ENCODE results near the gene TXNRD2.
A peak's percentile ranks its signal among the peaks of the same experiment; 100 is the strongest.

Gene TXNRD2

DNA sequence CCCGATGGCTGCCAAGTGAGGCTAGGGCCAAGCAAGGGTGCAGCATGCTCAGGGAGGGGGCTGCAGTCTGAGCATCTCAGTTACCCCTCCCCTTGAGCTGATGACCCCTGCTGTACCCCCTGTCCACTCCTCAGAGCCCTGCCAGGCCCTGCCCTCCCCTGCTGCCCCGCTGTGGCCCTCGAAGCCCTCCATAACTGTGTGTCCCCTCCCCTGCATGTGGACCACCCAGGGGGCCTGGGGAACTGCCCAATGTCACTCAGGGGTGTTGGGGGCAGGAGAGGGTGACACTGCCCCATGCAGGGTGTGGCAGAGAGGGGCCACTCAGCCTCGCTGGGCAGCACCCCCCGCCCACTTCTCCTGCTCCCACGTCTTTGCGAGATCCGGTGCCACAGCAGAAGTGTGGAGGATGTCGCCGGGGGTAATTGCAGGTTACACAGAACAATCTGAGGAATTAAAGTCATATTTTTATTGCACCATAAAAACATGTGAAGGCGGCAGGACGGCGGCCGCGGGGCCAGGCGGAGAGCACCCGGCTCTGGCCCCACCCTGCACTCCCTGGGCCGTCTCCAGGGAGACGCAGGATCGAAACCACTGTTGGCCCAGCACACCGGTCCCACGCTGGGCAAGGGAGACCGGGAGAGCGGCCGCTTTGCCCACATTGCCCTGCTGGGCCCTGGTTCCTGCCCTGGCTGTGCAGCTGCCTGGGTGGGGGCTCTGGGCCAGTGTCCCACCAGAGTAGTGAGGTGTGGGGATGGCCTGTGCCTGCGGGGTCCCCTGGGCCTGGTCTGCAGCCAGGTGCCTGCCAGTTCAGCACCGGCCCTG lies 68.3 kb downstream of the TXNRD2 start:
- H3K9ac ChIP-seq (ENCODE audit: low read length): no peak overlapping the region
- no peaks in the 10 kb centered on the region for H3K27me3 ChIP-seq (ENCODE audit: control insufficient read depth, insufficient read depth, low read length)
- H3K27ac ChIP-seq (ENCODE audit: low read depth, low read length): 0 out of 2 replicates have a peak overlapping the region, but pooled peaks have one; percentile 39
- H3K4me1 ChIP-seq (ENCODE audit: control insufficient read depth, insufficient read depth, low read length): peaks cover 3% of the 10 kb centered on the region; the same call in 1 of the 2 replicates
- no peaks in the 10 kb centered on the region for H3K9me3 ChIP-seq (ENCODE audit: control insufficient read depth, insufficient read depth, low read depth, low read length)
- no peak overlapping the region for H3K4me3 ChIP-seq (ENCODE audit: low read depth, low read length)
- peaks cover 1% of the 10 kb centered on the region; the same call in 1 of the 2 replicates for H3K36me3 ChIP-seq (ENCODE audit: control insufficient read depth, insufficient read depth, low read length)

DNA sequence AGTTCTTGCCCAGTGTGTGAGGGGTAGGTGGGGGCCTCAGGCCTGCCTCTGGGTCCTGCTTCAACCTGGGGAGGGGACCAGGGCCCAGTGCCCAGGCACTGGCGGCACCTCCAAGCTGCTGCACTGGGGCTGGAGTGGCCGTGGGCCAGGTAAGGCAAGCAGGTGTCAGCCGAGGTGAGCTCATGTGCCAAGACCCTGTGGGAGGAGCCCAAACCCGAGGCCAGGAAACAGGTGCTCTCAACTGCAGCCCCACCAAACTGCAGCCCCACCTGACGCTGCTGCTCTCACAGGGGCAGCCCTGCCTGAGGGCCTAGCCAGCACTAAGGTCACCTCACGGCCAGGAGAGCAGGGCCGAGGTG lies 68.9 kb downstream of the TXNRD2 start:
- no peaks in the 10 kb centered on the region for H3K9me3 ChIP-seq (ENCODE audit: control insufficient read depth, insufficient read depth, low read depth, low read length)
- H3K4me1 ChIP-seq (ENCODE audit: control insufficient read depth, insufficient read depth, low read length): 0 out of 2 replicates have a peak, but pooled peaks cover 3% of the 10 kb centered on the region
- no peak overlapping the region for H3K4me3 ChIP-seq (ENCODE audit: low read depth, low read length)
- no peak overlapping the region for H3K9ac ChIP-seq (ENCODE audit: low read length)
- no peaks in the 10 kb centered on the region for H3K36me3 ChIP-seq (ENCODE audit: control insufficient read depth, insufficient read depth, low read length)
- no peaks in the 10 kb centered on the region for H3K27me3 ChIP-seq (ENCODE audit: control insufficient read depth, insufficient read depth, low read length)
- H3K27ac ChIP-seq (ENCODE audit: low read depth, low read length): no peak overlapping the region

DNA sequence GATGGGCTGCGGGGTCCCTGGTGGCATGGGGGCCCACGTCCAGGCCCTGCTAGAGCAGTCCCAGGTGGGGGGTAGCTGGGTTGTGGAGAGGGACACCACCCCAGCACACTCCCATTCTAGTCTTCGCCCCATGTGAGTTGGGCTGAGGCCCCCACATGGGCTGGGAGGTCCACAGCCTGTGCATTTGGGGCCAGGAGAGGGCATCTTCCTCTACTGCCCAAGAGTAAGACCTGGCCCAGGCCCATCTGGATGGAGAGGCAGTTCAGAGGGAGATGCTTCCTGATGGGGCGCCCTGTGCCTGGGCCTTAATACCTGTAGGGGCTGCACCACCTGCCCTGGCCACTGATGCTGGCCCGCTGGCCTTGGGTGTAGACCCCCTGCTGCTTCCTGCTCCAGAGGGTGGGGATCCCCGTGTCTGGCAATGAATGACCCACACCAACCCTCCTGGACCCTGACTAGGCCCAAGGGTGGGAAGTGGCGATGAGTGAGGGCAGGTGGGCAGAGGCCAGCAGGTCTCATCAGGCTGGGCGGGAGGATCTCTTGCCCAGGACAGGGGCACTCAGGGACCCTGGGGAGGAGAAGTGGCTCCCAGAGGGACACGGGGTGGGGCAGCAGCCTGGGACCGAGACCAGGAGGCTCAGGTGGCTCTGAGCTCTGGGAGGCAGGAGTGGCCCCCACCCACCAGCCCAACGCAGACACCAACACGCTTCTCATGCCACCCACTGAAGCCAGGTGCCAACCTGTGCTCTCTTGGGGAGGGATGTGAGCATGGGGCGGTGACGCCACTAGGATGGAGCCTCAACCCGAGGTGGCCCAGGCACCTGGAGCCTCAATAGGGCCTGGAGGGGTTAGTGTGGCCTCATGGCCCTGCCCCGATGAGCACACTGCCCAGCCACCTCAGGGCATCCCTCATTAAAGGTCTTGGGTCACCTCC lies 69.5 kb downstream of the TXNRD2 start:
- no peaks in the 10 kb centered on the region for H3K36me3 ChIP-seq (ENCODE audit: control insufficient read depth, insufficient read depth, low read length)
- no peak overlapping the region for H3K4me3 ChIP-seq (ENCODE audit: low read depth, low read length)
- H3K4me1 ChIP-seq (ENCODE audit: control insufficient read depth, insufficient read depth, low read length): 0 out of 2 replicates have a peak, but pooled peaks cover 3% of the 10 kb centered on the region
- no peak overlapping the region; the same call in 1 of the 2 replicates for H3K27ac ChIP-seq (ENCODE audit: low read depth, low read length)
- no peaks in the 10 kb centered on the region for H3K27me3 ChIP-seq (ENCODE audit: control insufficient read depth, insufficient read depth, low read length)
- H3K9me3 ChIP-seq (ENCODE audit: control insufficient read depth, insufficient read depth, low read depth, low read length): no peaks in the 10 kb centered on the region
- no peak overlapping the region for H3K9ac ChIP-seq (ENCODE audit: low read length)

DNA sequence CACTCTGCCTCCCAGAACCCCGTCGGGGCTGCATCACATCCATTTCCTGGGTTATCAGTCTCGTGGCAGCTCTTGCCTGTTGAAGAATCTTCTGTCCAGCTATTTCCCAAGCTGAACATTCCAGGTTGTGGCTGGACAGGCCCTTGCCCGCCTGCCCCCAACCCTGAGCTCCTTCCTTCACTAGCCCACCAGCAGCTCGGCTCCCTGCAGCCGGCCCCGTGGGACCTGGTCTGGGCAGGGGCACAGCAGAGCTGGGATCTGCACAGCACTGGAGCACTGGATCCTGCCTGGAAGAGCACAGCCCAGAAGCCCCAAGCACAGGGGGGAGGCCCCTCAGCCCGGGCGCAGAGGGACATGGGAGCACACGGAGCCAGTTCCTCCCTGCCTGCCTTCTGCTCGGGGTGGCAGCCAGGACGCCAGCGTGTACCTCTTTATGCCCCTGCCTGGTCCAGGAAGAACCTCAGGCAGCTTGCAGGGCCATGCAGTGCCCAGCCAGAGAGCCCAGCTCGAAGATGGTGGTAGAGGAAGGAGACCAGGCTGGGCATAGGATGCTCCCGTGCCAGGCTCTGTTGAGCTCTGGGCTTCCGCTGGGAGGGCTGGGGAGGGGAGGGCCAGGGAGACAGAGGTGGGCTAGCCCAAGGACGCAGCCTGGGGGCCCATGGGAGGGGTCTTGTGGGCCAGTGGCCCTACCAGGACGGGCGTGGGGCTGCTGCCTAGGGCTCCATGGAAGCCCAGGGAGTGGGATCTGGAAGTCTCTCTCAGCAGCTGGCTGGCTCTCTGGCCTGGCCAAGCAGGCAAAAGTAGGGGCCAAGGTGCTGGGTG lies 70.4 kb downstream of the TXNRD2 start:
- Histone ChIP-seq H3K9ac (ENCODE audit: low read length) (no peak overlapping the region), H3K9me3 (ENCODE audit: control insufficient read depth, insufficient read depth, low read depth, low read length) (no peaks in the 10 kb centered on the region), H3K27ac (ENCODE audit: low read depth, low read length) (no peak overlapping the region; the same call in 1 of the 2 replicates), H3K36me3 (ENCODE audit: control insufficient read depth, insufficient read depth, low read length) (no peaks in the 10 kb centered on the region), H3K4me1 (ENCODE audit: control insufficient read depth, insufficient read depth, low read length) (0 out of 2 replicates have a peak, but pooled peaks cover 3% of the 10 kb centered on the region), H3K4me3 (ENCODE audit: low read depth, low read length) (no peak overlapping the region), H3K27me3 (ENCODE audit: control insufficient read depth, insufficient read depth, low read length) (no peaks in the 10 kb centered on the region)

DNA sequence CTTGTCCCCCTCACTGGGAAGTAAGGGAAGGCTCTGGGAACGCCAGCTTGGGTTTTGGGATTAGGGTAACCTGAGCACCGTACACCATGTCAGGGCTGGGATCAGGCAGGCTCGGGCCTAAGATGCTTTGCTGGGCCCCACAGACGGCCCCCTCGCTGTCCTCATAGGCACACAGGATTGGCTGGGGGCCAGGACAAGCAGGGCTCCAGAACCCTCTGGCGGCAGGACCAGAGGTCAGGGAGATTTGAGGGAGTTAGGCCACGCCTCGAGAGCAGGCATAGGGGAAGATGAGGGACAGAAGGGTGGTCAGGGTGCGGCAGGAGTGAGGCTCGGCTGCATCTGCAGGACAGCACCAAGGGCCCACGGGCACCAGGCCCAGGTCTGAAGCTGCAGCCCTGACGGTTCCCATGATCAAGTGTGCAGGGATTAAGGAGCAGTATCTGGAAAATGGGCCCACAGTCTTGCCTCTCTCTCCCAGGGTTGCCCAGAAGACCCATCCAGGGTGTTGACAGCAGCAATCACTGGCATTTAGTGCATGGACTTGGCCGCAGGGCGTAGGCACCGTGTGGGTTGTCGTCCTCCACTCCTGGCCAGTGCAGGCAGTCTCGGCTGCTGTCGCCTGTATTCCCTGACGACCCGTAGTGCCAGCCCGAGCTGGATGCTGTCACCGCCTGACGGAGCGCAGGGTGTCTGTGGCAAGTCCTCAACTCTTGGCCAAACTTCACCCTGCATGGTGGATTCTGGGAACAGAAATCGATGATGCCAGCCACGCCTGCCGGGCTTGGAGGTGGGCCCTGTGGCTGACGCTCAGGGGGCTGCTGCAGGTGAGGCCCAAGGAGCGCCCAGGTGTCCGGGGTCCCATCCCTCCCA lies 71.2 kb downstream of the TXNRD2 start:
- Histone ChIP-seq H3K27me3 (ENCODE audit: control insufficient read depth, insufficient read depth, low read length) (no peaks in the 10 kb centered on the region), H3K27ac (ENCODE audit: low read depth, low read length) (no peak overlapping the region)

DNA sequence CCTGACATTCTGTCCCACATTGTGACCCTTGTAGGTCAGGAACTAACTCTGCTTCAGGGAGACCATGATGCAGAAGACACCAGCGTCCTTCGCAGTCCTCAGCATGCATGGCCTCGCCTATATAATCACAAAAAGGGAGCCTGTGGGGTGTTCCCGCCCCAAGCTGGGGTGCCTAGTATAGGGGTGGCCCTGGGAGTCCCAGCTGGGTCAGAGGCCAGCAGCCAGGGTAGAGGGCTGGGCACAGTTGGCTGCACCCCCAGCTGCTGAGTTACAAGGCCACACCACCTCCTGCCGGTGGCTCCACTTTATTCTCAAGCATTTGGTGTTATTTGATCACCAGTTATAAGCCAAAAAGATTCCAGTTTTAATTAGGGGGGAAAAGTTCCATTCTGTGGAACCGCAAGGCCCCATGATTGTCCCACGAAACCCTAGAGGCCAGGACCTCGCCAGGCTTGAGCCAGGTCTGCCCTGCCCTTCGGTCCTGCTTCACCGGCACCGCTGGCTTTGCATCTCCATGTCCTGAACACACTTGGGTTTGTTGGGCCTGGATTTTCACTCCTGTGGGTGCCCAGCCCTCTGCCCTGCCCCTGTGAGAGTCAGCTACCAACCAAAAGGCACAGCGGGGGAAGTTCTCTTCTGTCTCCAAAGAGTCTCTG lies 72.0 kb downstream of the TXNRD2 start:
- Histone ChIP-seq H3K36me3 (ENCODE audit: control insufficient read depth, insufficient read depth, low read length) (no peaks in the 10 kb centered on the region), H3K27me3 (ENCODE audit: control insufficient read depth, insufficient read depth, low read length) (no peaks in the 10 kb centered on the region), H3K9me3 (ENCODE audit: control insufficient read depth, insufficient read depth, low read depth, low read length) (no peaks in the 10 kb centered on the region), H3K4me3 (ENCODE audit: low read depth, low read length) (no peak overlapping the region), H3K27ac (ENCODE audit: low read depth, low read length) (no peak overlapping the region), H3K9ac (ENCODE audit: low read length) (no peak overlapping the region), H3K4me1 (ENCODE audit: control insufficient read depth, insufficient read depth, low read length) (0 out of 2 replicates have a peak, but pooled peaks cover 3% of the 10 kb centered on the region)

More for the DNA sequence above, 71.2 kb downstream of the TXNRD2 start:
- Histone ChIP-seq H3K36me3 (ENCODE audit: control insufficient read depth, insufficient read depth, low read length) (no peaks in the 10 kb centered on the region), H3K9me3 (ENCODE audit: control insufficient read depth, insufficient read depth, low read depth, low read length) (no peaks in the 10 kb centered on the region), H3K9ac (ENCODE audit: low read length) (no peak overlapping the region), H3K4me1 (ENCODE audit: control insufficient read depth, insufficient read depth, low read length) (0 out of 2 replicates have a peak, but pooled peaks cover 3% of the 10 kb centered on the region), H3K4me3 (ENCODE audit: low read depth, low read length) (no peak overlapping the region)

DNA sequence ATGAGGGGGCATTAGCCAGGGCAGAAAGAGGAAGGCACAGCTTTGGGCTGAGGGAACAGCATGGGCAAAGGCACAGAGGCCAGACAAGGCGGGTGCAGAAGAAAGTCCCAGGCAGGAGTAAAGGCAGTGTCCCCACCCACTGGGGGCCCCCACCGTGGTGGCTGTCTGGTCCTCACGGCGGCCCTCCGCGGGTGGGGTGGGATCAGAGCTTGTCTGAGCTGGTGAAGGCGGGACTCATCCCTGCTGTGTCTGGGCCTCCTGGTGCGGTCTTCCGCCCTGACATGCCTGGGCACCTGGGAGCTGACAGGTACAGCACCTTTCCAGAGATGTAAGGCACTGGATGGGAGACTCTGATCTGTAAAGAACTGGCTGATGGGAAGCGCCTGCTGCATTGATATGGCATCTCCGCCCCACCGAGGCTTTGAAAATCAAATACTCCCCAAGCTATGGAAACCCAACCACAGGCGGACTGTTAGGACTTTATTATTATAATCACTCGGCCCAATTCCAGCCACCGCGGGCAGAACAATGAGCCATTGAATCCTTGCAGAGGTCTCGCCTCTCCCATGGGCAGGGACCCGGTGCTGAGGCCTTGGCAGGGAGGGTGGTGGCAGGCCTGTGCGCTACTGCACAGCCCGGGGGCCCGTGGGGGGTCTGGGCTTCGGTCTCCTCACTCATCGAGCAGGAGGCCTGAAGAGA lies 72.7 kb downstream of the TXNRD2 start:
- H3K9me3 ChIP-seq (ENCODE audit: control insufficient read depth, insufficient read depth, low read depth, low read length): no peaks in the 10 kb centered on the region
- no peak overlapping the region for H3K27ac ChIP-seq (ENCODE audit: low read depth, low read length)
- H3K9ac ChIP-seq (ENCODE audit: low read length): no peak overlapping the region
- no peaks in the 10 kb centered on the region for H3K36me3 ChIP-seq (ENCODE audit: control insufficient read depth, insufficient read depth, low read length)
- no peaks in the 10 kb centered on the region for H3K4me1 ChIP-seq (ENCODE audit: control insufficient read depth, insufficient read depth, low read length)
- H3K27me3 ChIP-seq (ENCODE audit: control insufficient read depth, insufficient read depth, low read length): no peaks in the 10 kb centered on the region
- no peak overlapping the region for H3K4me3 ChIP-seq (ENCODE audit: low read depth, low read length)

DNA sequence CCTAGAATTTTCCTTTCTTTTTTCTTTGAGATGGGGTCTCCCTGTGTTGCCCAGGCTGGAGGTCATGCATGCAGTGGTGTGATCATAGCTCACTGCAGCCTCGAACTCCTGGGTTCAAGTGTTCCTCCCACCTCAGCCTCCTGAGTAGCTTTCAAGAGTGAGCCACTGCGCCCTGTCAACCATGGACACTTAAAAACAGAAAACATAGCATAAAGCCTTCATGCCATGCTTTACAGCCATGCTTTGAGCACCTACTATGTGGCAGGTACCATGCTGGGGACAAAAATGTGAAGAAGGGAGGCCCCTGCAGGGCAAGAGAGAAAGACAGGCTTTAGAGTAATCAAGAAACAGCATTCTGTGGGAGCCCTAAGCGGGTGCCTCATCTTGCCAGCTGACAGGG lies 73.3 kb downstream of the TXNRD2 start:
- Histone ChIP-seq H3K27ac (ENCODE audit: low read depth, low read length) (no peak overlapping the region), H3K9ac (ENCODE audit: low read length) (no peak overlapping the region), H3K27me3 (ENCODE audit: control insufficient read depth, insufficient read depth, low read length) (no peaks in the 10 kb centered on the region), H3K4me3 (ENCODE audit: low read depth, low read length) (no peak overlapping the region), H3K9me3 (ENCODE audit: control insufficient read depth, insufficient read depth, low read depth, low read length) (no peaks in the 10 kb centered on the region), H3K4me1 (ENCODE audit: control insufficient read depth, insufficient read depth, low read length) (no peaks in the 10 kb centered on the region), H3K36me3 (ENCODE audit: control insufficient read depth, insufficient read depth, low read length) (no peaks in the 10 kb centered on the region)

DNA sequence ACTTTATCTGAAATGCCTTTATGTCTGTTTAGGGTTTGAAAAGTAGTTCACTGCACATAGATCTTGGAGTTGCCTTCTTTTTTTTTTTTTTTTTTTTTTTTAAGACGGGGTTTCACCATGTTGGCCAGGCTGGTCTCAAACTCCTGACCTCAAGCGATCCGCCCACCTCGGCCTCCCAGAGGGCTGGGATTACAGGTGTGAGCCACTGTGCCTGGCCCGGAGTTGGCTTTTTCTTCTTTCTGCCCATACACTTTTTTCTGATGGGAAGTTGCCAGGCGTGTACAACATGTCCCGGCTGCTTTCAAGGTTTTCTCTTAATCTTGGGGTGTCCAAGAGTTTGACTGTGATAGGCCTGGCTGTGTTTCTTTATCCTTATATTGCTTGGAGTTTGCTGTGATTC lies 74.0 kb downstream of the TXNRD2 start:
- Histone ChIP-seq H3K9ac (ENCODE audit: low read length) (no peak overlapping the region), H3K36me3 (ENCODE audit: control insufficient read depth, insufficient read depth, low read length) (no peaks in the 10 kb centered on the region), H3K4me1 (ENCODE audit: control insufficient read depth, insufficient read depth, low read length) (no peaks in the 10 kb centered on the region), H3K4me3 (ENCODE audit: low read depth, low read length) (no peak overlapping the region), H3K27me3 (ENCODE audit: control insufficient read depth, insufficient read depth, low read length) (no peaks in the 10 kb centered on the region), H3K9me3 (ENCODE audit: control insufficient read depth, insufficient read depth, low read depth, low read length) (no peaks in the 10 kb centered on the region), H3K27ac (ENCODE audit: low read depth, low read length) (no peak overlapping the region)
